Keratinocyte (primary cell): ENCODE data around the gene OSBPL1A. TPM values are rescaled to one million over a fixed set of nuclear protein-coding genes. Genes with fewer than 3 reads are reported as not detected.

ENCODE experiments used
- DNase-seq: peaks from one replicate; pipeline ENCODE4 v3.0.0-alpha.2; 2011; ENCODE audit warnings: low read depth, missing footprints, low spot score
- FAIRE-seq: peaks from 2 replicates; lab custom pipeline; 2011; peaks lifted over from hg19 to GRCh38; lab: Jason Lieb, UNC
- H2AFZ ChIP-seq: 2 replicates; pipeline ENCODE4 v1.6.0; 2012; ENCODE audit warnings: low read length, control low read depth, inconsistent platforms; ENCODE audit not compliant: control insufficient read depth
- H3K27ac ChIP-seq: 2 replicates; pipeline ENCODE4 v1.5.1; 2011; ENCODE audit warnings: low read length; ENCODE audit not compliant: control insufficient read depth, insufficient read depth
- H3K27me3 ChIP-seq: 3 replicates; pipeline ENCODE4 v1.6.0; 2011; ENCODE audit warnings: low read length; ENCODE audit not compliant: control insufficient read depth, insufficient read depth; ENCODE audit errors: extremely low read depth
- H3K36me3 ChIP-seq, 2 experiments: 2 replicates in 1 of 2; 3 replicates in 1 of 2; pipeline ENCODE4 v1.5.1; 2011; ENCODE audit warnings: low read length in 2 of 2, mild to moderate bottlenecking in 1 of 2; ENCODE audit not compliant: control insufficient read depth in 2 of 2, insufficient read depth in 2 of 2; ENCODE audit errors: extremely low read depth in 1 of 2
- H3K4me1 ChIP-seq: 3 replicates; pipeline ENCODE4 v1.5.1; 2011; ENCODE audit warnings: low read length; ENCODE audit not compliant: control insufficient read depth, insufficient read depth; ENCODE audit errors: extremely low read depth
- H3K4me2 ChIP-seq: 3 replicates; pipeline ENCODE4 v1.6.0; 2011; ENCODE audit warnings: low read depth, low read length; ENCODE audit not compliant: control insufficient read depth, insufficient read depth; ENCODE audit errors: extremely low read depth
- H3K4me3 ChIP-seq, 3 experiments: fragments of 200-600 bp in 1 of 3; sonication (generic) in 1 of 3; 2 replicates in 2 of 3; 3 replicates in 1 of 3; pipeline ENCODE4 v1.5.1; 2011 to 2016; ENCODE audit warnings: low read length in 3 of 3, mild to moderate bottlenecking in 3 of 3, control low read depth in 2 of 3, inconsistent platforms in 1 of 3, low read depth in 1 of 3, mixed read lengths in 1 of 3, mixed run types in 1 of 3, moderate library complexity in 1 of 3; ENCODE audit not compliant: control insufficient read depth in 2 of 3, insufficient read depth in 2 of 3; ENCODE audit errors: extremely low read depth in 1 of 3
- H3K79me2 ChIP-seq: 2 replicates; pipeline ENCODE4 v1.6.0; 2012; ENCODE audit warnings: low read length; ENCODE audit not compliant: control insufficient read depth, insufficient read depth
- H3K9ac ChIP-seq: 3 replicates; pipeline ENCODE4 v1.6.0; 2011; ENCODE audit warnings: low read length; ENCODE audit not compliant: control insufficient read depth, insufficient read depth; ENCODE audit errors: extremely low read depth
- H3K9me1 ChIP-seq: 3 replicates; pipeline ENCODE4 v1.6.0; 2011; ENCODE audit warnings: low read length; ENCODE audit not compliant: control insufficient read depth, insufficient read depth; ENCODE audit errors: extremely low read depth
- H3K9me3 ChIP-seq: 2 replicates; pipeline ENCODE4 v1.5.1; 2012; ENCODE audit warnings: low read depth, low read length; ENCODE audit not compliant: control insufficient read depth
- H4K20me1 ChIP-seq: 3 replicates; pipeline ENCODE4 v1.6.0; 2011; ENCODE audit warnings: low read length; ENCODE audit not compliant: control insufficient read depth, insufficient read depth; ENCODE audit errors: extremely low read depth
- EZH2 ChIP-seq: IDR thresholded peaks from one replicate; pipeline ENCODE4 v1.6.1; 2012; ENCODE audit warnings: inconsistent platforms, mild to moderate bottlenecking, low read length, moderate library complexity
- dilution Hi-C: fragments of 300-500 bp; cut with MboI; formaldehyde crosslinking; loops from one replicate; pipeline ENCODE4 v1.7.0; 2020; ENCODE audit warnings: low sequenced_read_pairs; ENCODE audit not compliant: extremely low pct_ligation_motif_present
- polyA plus RNA-seq, 5 experiments: library from polyadenylated mRNA; depleted of rRNA in 3 of 5; stranded (reverse) in 3 of 5; stranded (forward) in 1 of 5; unstranded in 1 of 5; fragments of >200 nt; gene quantifications; 1 replicate in 1 of 5; 2 replicates in 3 of 5; 3 replicates in 1 of 5; pipeline versions ENCODE4 v1.2.1 to v1.2.3, GENCODE V29; 2011 to 2012; ENCODE audit warnings: missing spikeins in 2 of 5, low read depth in 1 of 5, low replicate concordance in 1 of 5
- TF ChIP-seq, protein P1 (sequence below), 3 experiments: IDR thresholded peaks in 1 of 3; conservative IDR thresholded peaks in 1 of 3; optimal IDR thresholded peaks in 1 of 3; 2 replicates in 2 of 3; 3 replicates in 1 of 3; pipeline versions ENCODE3 to v1.5.1; 2011; ENCODE audit warnings: low read length in 3 of 3, mild to moderate bottlenecking in 3 of 3, moderate library complexity in 2 of 3, control low read depth in 1 of 3, inconsistent platforms in 1 of 3; ENCODE audit not compliant: insufficient read depth in 2 of 3; ENCODE audit errors: extremely low read depth in 1 of 3

The OSBPL1A gene
- polyA plus RNA-seq, 1 donor (not counting 4 experiments of a cell fraction or from before 2014, with no cell fraction given): 17.7 TPM

DNA sequence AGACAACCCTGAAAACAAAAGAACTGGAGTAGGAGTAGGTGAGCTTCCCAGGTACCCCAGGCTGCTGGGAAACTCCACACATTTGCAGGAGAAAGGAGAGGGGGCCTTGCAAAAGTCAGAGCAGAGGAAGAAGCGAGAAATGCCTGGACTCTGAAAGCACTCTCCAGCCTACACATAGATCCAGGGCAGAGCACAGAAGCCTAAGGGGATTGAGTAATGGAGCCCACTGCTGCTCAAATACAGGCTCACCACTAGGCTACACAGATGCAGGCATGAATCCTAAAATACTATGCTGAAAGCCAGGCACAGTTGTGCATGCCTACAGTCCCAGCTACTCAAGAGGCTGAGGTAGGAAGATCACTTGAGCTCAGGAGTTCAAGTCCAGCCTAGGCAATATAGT is 33.4 kb downstream of the OSBPL1A start:
- Histone ChIP-seq H3K79me2 (no peaks in the 10 kb centered on the region), H3K27me3 (no peaks in the 10 kb centered on the region), H3K4me1 (peaks cover 7% of the 10 kb centered on the region), H3K9me1 (no peaks in the 10 kb centered on the region), H4K20me1 (no peaks in the 10 kb centered on the region), H3K4me2 (no peak overlapping the region), H3K9ac (no peak overlapping the region), H3K27ac (no peak overlapping the region), H3K9me3 (no peaks in the 10 kb centered on the region), H3K4me3 (no peak overlapping the region), H3K36me3 (no peaks in the 10 kb centered on the region), H2AFZ (no peak overlapping the region)
- FAIRE-seq (no peak), DNase-seq (no peak)
- dilution Hi-C loops: no loop called here
- TF ChIP-seq EZH2: no peak
- TF ChIP-seq, protein P1, sequence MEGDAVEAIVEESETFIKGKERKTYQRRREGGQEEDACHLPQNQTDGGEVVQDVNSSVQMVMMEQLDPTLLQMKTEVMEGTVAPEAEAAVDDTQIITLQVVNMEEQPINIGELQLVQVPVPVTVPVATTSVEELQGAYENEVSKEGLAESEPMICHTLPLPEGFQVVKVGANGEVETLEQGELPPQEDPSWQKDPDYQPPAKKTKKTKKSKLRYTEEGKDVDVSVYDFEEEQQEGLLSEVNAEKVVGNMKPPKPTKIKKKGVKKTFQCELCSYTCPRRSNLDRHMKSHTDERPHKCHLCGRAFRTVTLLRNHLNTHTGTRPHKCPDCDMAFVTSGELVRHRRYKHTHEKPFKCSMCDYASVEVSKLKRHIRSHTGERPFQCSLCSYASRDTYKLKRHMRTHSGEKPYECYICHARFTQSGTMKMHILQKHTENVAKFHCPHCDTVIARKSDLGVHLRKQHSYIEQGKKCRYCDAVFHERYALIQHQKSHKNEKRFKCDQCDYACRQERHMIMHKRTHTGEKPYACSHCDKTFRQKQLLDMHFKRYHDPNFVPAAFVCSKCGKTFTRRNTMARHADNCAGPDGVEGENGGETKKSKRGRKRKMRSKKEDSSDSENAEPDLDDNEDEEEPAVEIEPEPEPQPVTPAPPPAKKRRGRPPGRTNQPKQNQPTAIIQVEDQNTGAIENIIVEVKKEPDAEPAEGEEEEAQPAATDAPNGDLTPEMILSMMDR (optimal IDR thresholded peaks at IDR 0.05 in 1 of 3, IDR thresholded peaks at IDR 0.05 in 1 of 3, conservative IDR thresholded peaks at IDR 0.05 in 1 of 3; ENCODE audit: extremely low read depth in 1 of 3, insufficient read depth in 2 of 3, low read length in 3 of 3): no peak

DNA sequence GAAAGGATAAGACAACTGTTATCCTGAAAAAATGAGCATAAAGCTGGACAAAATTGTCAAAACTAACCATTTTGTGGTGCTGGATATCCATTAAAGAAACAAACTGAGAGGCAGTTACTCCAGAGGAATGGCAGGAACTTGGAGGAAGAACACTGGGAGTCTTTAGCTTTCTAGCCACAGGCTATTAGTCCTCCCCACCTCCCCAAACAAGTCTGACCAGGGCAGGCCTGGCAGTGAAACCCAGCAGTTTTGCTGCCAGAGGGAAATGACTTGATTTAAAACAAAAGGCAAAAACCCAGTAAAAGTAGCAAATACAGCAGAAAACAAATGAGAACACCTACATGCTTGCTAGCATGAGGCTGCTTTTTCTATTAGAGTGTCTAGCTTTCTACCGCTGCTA is 34.9 kb downstream of the OSBPL1A start:
- H3K4me2 ChIP-seq: peak overlapping the region; percentile 25
- no peak overlapping the region for H2AFZ ChIP-seq
- H3K27ac ChIP-seq: no peak overlapping the region
- no peaks in the 10 kb centered on the region for H3K79me2 ChIP-seq
- DNase-seq (no peak), FAIRE-seq (no peak)
- H4K20me1 ChIP-seq: no peaks in the 10 kb centered on the region
- H3K9ac ChIP-seq: no peak overlapping the region
- H3K36me3 ChIP-seq: no peaks in the 10 kb centered on the region
- dilution Hi-C loops: no loop called here
- no peak for TF ChIP-seq EZH2
- H3K4me3 ChIP-seq: no peak overlapping the region
- peaks cover 7% of the 10 kb centered on the region for H3K4me1 ChIP-seq
- no peaks in the 10 kb centered on the region for H3K27me3 ChIP-seq
- no peaks in the 10 kb centered on the region for H3K9me1 ChIP-seq
- H3K9me3 ChIP-seq: no peaks in the 10 kb centered on the region
